ENCODE measurements around the gene SRD5A3. TPM values are rescaled to one million over a fixed set of nuclear protein-coding genes. Genes with fewer than 3 reads are reported as not detected.

SRD5A3 gene
- total and polyA plus RNA-seq, 2 donors, result 6.1 to 9.7 TPM

- Histone ChIP-seq H3K4me1 (ENCODE audit: insufficient read depth) (no peaks in the 10 kb centered on the region), H3K36me3 (ENCODE audit: insufficient read depth) (no peaks in the 10 kb centered on the region), H3K27ac (ENCODE audit: low read depth) (no peak overlapping the region), H3K4me3 (ENCODE audit: low read depth, low read length) (no peak overlapping the region)
- no peak for DNase-seq (ENCODE audit: extremely low spot score)
- 95% methylated on average over 6 of the region's 6 CpGs for WGBS
Measured at GRCh38 chr4:55411621-55412020, 65.6 kb downstream of the SRD5A3 start.

DNA sequence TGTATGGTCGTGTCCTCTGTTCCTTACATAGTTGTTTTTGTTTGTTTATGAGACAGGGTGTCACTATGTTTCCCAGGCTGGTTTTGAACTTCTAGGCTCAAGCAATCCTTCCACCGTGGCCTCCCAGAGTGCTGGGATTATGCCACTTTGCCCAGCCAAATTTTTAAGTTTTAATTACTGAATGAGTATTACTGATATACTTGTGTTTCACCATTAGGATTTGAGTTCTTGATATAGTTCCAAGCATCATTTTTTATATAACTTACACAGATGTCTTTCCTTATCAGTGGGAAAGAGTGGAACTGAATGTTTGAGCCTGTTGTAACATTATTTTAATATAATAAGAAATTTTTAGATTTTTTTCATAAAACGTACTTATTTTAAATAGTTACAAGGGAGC, 70.1 kb downstream of the SRD5A3 start:
- DNase-seq (ENCODE audit: extremely low spot score), result no peak
- Histone ChIP-seq H3K4me3 (ENCODE audit: low read depth, low read length) (no peak overlapping the region), H3K4me1 (ENCODE audit: insufficient read depth) (no peaks in the 10 kb centered on the region), H3K36me3 (ENCODE audit: insufficient read depth) (peaks cover 4% of the 10 kb centered on the region), H3K27ac (ENCODE audit: low read depth) (no peak overlapping the region)
- WGBS, result 61% methylated on average over 3 of the region's 3 CpGs

Small RNA genes within 50 kb of the gene (small RNA-seq; reads per million reads assigned to genes)
- not detected for gene RF00019

Other genes starting within 250 kb of the SRD5A3 start
- gene KDR, start 220.6 kb upstream of the SRD5A3 start, total RNA-seq, result 68.6 TPM
- gene KDR, start 220.6 kb upstream of the SRD5A3 start, polyA plus RNA-seq, result 13.4 TPM
- gene TMEM165, start 49.7 kb downstream of the SRD5A3 start, total RNA-seq, result 172 TPM
- gene TMEM165, start 49.7 kb downstream of the SRD5A3 start, polyA plus RNA-seq, result 64.9 TPM
- gene CLOCK, start 200.7 kb downstream of the SRD5A3 start, total RNA-seq, result 40.9 TPM
- gene CLOCK, start 200.7 kb downstream of the SRD5A3 start, polyA plus RNA-seq, result 11.9 TPM
- gene PDCL2, start 246.0 kb downstream of the SRD5A3 start, total RNA-seq, result not detected
- not detected for gene PDCL2, start 246.0 kb downstream of the SRD5A3 start, polyA plus RNA-seq

Data from urinary bladder (tissue), 4 donors.